MCF 10A (cell line): ENCODE results near the gene TMEM184C. TPM values are rescaled to one million over a fixed set of nuclear protein-coding genes. Genes with fewer than 3 reads are reported as not detected.

Source experiments
- BruUV-seq: library from RNA; stranded (reverse); fragments of 400-500 nt; replicated peaks from 2 replicates; lab custom pipeline; 2021; lab: Mats Ljungman, UMichigan
- CTCF ChIA-PET: fragments of 300-600 bp; sonication (Branson Sonifier 250); formaldehyde crosslinking; extraction: SDS; loops from one replicate; lab custom pipeline; 2021; ENCODE audit warnings: antibody characterized with exemption, inconsistent platforms; lab: Yijun Ruan, JAX
- POLR2A ChIA-PET: fragments of 300-600, 350-650 bp; sonication (Branson Sonifier 250); formaldehyde crosslinking; extraction: SDS; loops from one replicate; lab custom pipeline; 2020; ENCODE audit warnings: antibody characterized with exemption, inconsistent platforms; lab: Yijun Ruan, JAX
- DNase-seq: peaks from one replicate; pipeline ENCODE4 v3.0.0-alpha.2; 2018; ENCODE audit not compliant: unreplicated experiment
- H3K27ac Mint-ChIP-seq: one replicate; pipeline ENCODE4 v1.8.0; 2022; ENCODE audit warnings: mild to moderate bottlenecking, low read depth, mixed read lengths; ENCODE audit not compliant: unreplicated experiment
- H3K27me3 Mint-ChIP-seq: one replicate; pipeline ENCODE4 v1.8.0; 2022; ENCODE audit warnings: mixed read lengths; ENCODE audit not compliant: insufficient read depth, unreplicated experiment
- H3K36me3 Mint-ChIP-seq: one replicate; pipeline ENCODE4 v1.8.0; 2022; ENCODE audit warnings: mild to moderate bottlenecking, moderate library complexity, mixed read lengths; ENCODE audit not compliant: insufficient read depth, unreplicated experiment
- H3K4me1 Mint-ChIP-seq: one replicate; pipeline ENCODE4 v1.8.0; 2022; ENCODE audit warnings: mixed read lengths; ENCODE audit not compliant: insufficient read depth, unreplicated experiment
- H3K4me3 Mint-ChIP-seq: one replicate; pipeline ENCODE4 v1.8.0; 2022; ENCODE audit warnings: mild to moderate bottlenecking, moderate library complexity, mixed read lengths; ENCODE audit not compliant: unreplicated experiment
- H3K9me3 Mint-ChIP-seq: one replicate; pipeline ENCODE4 v1.8.0; 2022; ENCODE audit warnings: mixed read lengths; ENCODE audit not compliant: unreplicated experiment
- intact Hi-C: fragments of 100-400 bp; cut with micrococcal nuclease; formaldehyde crosslinking; loops from 2 replicates; pipeline ENCODE4 v1.14.1; 2022
- total RNA-seq: library from RNA; stranded (reverse); gene quantifications from 2 replicates; pipeline ENCODE4 v1.2.3, GENCODE V29; 2022
- TF ChIP-seq, protein P1 (sequence below): fragments of 200-600 bp; IDR thresholded peaks from one replicate; pipeline ENCODE4 v1.8.0; 2022; ENCODE audit warnings: antibody characterized with exemption, mild to moderate bottlenecking; ENCODE audit not compliant: unreplicated experiment

TMEM184C gene
- total RNA-seq, 1 experiment from 2014 or later, result 33.9 TPM

DNA sequence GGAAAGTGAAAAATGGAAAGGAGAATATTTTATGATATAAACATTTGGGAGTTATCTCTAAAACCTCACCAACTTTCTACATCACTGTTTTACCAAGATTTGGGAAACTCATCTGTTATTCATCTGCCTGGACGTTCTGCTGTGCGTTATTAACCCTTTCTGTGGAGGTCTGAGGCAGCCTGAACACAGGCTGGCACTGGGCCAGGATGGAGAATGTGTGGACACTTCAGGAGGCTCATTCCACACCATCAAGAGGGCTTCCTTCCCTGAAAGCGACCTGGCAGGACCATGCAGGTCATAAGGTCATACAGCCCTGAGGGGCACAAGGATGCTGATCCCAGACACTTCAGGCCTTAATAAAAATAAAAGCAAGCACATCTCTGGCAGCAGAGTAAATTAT is 31.2 kb upstream of the TMEM184C start:
- DNase-seq, result no peak
- no TSS peak for BruUV-seq
- ChIA-PET POLR2A (interaction anchor here (0.7 kb wide), 1 partner anchor 209 kb away, joined by 3 read pairs; no protein-coding TSS in a partner anchor), CTCF (interaction anchor here (0.7 to 5.4 kb wide), 6 partner anchors 8 to 567 kb away, joined by 3 to 67 read pairs (median 5); no protein-coding TSS in a partner anchor)
- intact Hi-C loops, result loop anchor here (10.0 kb wide), 1 partner anchor 211 kb away; no protein-coding TSS in a partner anchor
- Mint-ChIP-seq H3K36me3 (no peaks in the 10 kb centered on the region), H3K27ac (no peak overlapping the region), H3K4me1 (peaks cover 26% of the 10 kb centered on the region), H3K4me3 (no peak overlapping the region), H3K27me3 (no peaks in the 10 kb centered on the region), H3K9me3 (no peaks in the 10 kb centered on the region)
- TF ChIP-seq, protein P1, sequence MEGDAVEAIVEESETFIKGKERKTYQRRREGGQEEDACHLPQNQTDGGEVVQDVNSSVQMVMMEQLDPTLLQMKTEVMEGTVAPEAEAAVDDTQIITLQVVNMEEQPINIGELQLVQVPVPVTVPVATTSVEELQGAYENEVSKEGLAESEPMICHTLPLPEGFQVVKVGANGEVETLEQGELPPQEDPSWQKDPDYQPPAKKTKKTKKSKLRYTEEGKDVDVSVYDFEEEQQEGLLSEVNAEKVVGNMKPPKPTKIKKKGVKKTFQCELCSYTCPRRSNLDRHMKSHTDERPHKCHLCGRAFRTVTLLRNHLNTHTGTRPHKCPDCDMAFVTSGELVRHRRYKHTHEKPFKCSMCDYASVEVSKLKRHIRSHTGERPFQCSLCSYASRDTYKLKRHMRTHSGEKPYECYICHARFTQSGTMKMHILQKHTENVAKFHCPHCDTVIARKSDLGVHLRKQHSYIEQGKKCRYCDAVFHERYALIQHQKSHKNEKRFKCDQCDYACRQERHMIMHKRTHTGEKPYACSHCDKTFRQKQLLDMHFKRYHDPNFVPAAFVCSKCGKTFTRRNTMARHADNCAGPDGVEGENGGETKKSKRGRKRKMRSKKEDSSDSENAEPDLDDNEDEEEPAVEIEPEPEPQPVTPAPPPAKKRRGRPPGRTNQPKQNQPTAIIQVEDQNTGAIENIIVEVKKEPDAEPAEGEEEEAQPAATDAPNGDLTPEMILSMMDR, result no peak

DNA sequence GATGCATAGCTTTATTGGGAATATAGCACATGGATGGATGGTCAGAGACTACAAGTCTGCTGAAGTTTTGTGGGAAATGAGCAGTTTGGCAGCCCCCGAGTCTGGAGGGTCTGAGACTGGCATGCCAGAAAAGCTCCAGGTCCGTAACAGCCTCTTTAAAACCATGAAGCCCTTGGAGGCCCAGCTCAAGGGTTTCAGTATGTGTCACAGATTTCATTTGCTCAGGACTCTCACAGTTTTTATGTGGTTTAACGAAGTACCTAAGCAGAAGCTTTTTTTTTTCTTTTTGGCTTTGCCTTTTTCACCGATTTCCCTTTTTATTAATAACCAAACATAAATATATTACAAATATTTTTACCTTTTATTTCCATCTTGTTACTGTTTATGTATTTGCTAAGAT is 30.6 kb upstream of the TMEM184C start:
- BruUV-seq, result no TSS peak
- Mint-ChIP-seq H3K36me3 (no peaks in the 10 kb centered on the region), H3K4me1 (peaks cover 21% of the 10 kb centered on the region), H3K27ac (no peak overlapping the region), H3K9me3 (no peaks in the 10 kb centered on the region), H3K4me3 (no peak overlapping the region), H3K27me3 (no peaks in the 10 kb centered on the region)
- CTCF ChIA-PET, result interaction anchor here (0.7 to 5.4 kb wide), 7 partner anchors 9 to 567 kb away, joined by 3 to 67 read pairs (median 4); no protein-coding TSS in a partner anchor
- DNase-seq, result no peak
- POLR2A ChIA-PET, result no interaction called here
- TF ChIP-seq, protein P1, result no peak
- intact Hi-C loops, result loop anchor here (10.0 kb wide), 1 partner anchor 212 kb away; no protein-coding TSS in a partner anchor

DNA sequence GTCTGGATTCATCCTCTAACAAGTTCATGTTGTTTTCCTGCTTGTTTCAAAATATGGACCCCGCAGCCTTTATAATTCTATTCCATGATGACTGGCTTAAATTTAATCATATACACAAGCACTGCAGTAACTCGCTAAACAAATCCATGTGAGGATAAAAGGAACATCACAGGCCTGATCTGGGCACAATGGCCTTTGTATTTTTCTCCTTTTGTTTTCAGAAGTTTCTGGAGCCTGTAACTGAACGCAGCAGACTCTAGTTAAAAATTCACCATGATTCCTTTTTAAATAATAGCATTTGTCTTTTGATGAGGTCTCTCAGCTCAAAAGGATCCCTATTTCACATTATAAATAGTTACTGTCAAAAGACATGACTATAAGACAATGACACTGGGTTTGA is 30.2 kb upstream of the TMEM184C start:
- ChIA-PET POLR2A (no interaction called here), CTCF (interaction anchor here (0.7 to 5.4 kb wide), 5 partner anchors 9 to 569 kb away, joined by 3 to 67 read pairs (median 6); no protein-coding TSS in a partner anchor)
- Mint-ChIP-seq H3K27ac (no peak overlapping the region), H3K36me3 (no peaks in the 10 kb centered on the region), H3K4me3 (no peak overlapping the region), H3K9me3 (no peaks in the 10 kb centered on the region), H3K27me3 (no peaks in the 10 kb centered on the region), H3K4me1 (peaks cover 17% of the 10 kb centered on the region)
- TF ChIP-seq, protein P1, result no peak
- intact Hi-C loops, result loop anchor here (10.0 kb wide), 1 partner anchor 212 kb away; no protein-coding TSS in a partner anchor
- BruUV-seq, result no TSS peak
- DNase-seq, result no peak

DNA sequence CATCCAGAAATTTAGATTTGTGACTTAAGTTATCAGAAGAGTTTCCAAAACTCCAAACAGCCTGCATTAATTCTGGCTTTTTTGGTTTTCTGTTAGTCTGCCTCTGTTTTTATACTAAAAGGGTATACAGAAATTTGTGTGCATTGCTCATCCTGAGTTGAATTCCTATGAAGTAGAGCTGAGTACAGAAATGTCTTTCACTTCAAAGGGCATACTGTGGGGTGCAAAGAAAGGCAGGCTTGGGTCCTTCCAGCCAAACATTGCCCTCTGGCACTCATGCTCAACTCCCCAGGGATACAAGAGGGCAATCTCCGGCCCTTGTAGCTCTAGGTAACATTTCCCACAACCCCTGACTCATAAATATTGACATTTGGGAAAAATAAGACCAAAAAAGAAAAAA is 27.6 kb upstream of the TMEM184C start:
- H3K36me3 Mint-ChIP-seq, result no peaks in the 10 kb centered on the region
- H3K4me3 Mint-ChIP-seq, result no peak overlapping the region
- H3K4me1 Mint-ChIP-seq, result no peaks in the 10 kb centered on the region
- intact Hi-C loops, result loop anchor here (10.0 kb wide), 1 partner anchor 215 kb away; no protein-coding TSS in a partner anchor
- H3K27me3 Mint-ChIP-seq, result no peaks in the 10 kb centered on the region
- DNase-seq, result peak; percentile 39
- CTCF ChIA-PET, result interaction anchor here (0.6 to 5.4 kb wide), 48 partner anchors 9 to 1417 kb away, joined by 3 to 67 read pairs (median 4); partner anchors contain the start of gene TMEM184C
- no TSS peak for BruUV-seq
- TF ChIP-seq, protein P1, result no peak
- no peaks in the 10 kb centered on the region for H3K9me3 Mint-ChIP-seq
- H3K27ac Mint-ChIP-seq, result no peak overlapping the region
- POLR2A ChIA-PET, result interaction anchor here (0.6 to 1.6 kb wide), 10 partner anchors 28 to 1004 kb away, joined by 3 to 4 read pairs (median 3); no protein-coding TSS in a partner anchor
